ENCODE measurements around the gene RPL31.

Gene RPL31

DNA sequence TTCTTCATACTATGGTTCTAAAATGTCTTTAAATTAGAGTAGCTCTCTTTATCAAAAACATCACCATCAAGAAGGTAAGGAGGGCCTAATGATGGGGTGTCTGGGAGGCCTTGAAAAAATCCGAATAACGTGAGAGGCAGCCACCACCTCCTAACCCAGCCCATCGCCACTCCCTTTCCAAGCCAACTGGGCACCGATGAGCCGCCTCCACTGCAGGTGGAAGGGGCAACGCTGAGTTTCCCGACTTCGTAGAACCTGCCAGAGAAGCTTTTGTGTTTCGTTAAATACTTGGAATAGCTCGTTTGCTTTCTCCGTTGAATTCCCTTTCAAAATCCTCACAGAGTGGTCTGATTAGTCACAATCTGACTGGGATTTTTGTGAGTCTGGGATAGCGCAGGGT is 22.0 kb upstream of the RPL31 start:
- Histone ChIP-seq H3K4me3 (no peak overlapping the region), H3K9me3 (no peaks in the 10 kb centered on the region), H3K27me3 (no peaks in the 10 kb centered on the region), H3K27ac (peak overlapping the region in 1 of 2 donors; percentile 83), H3K4me1 (peaks cover 0 to 36% (median 3%) of the 10 kb centered on the region in 4 donors), H3K36me3 (peaks cover 0 to 42% (median 22%) of the 10 kb centered on the region in 3 donors)
- TF ChIP-seq, protein P1, sequence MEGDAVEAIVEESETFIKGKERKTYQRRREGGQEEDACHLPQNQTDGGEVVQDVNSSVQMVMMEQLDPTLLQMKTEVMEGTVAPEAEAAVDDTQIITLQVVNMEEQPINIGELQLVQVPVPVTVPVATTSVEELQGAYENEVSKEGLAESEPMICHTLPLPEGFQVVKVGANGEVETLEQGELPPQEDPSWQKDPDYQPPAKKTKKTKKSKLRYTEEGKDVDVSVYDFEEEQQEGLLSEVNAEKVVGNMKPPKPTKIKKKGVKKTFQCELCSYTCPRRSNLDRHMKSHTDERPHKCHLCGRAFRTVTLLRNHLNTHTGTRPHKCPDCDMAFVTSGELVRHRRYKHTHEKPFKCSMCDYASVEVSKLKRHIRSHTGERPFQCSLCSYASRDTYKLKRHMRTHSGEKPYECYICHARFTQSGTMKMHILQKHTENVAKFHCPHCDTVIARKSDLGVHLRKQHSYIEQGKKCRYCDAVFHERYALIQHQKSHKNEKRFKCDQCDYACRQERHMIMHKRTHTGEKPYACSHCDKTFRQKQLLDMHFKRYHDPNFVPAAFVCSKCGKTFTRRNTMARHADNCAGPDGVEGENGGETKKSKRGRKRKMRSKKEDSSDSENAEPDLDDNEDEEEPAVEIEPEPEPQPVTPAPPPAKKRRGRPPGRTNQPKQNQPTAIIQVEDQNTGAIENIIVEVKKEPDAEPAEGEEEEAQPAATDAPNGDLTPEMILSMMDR (IDR thresholded peaks at IDR 0.05), result no peak
- no peak for DNase-seq
- intact Hi-C loops (cut with DNase I; ENCODE audit: low total_unique reads), result loop anchor here (5.0 kb wide), 2 partner anchors 248 to 373 kb away; no protein-coding TSS in a partner anchor

DNA sequence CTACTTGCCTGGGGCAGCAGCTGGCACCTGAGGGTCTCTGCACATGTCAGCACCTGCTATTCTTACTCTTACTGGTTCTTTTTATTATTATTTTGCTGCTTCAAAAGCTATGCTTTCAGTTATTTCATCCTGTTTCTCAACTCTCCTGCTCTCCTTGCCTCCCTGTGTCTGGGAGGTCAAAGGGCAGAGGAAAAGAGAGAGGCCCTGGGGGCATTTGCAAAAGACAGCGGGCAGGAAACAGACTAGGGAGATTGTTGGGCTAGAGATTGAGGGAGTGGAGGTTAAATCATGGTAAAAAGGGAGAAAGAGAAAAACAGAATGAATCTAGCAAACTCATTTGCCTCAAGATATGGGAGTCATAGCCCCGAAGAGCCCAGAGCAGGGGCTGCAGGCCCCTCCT is 21.1 kb upstream of the RPL31 start:
- H3K27ac ChIP-seq, result no peak overlapping the region

DNA sequence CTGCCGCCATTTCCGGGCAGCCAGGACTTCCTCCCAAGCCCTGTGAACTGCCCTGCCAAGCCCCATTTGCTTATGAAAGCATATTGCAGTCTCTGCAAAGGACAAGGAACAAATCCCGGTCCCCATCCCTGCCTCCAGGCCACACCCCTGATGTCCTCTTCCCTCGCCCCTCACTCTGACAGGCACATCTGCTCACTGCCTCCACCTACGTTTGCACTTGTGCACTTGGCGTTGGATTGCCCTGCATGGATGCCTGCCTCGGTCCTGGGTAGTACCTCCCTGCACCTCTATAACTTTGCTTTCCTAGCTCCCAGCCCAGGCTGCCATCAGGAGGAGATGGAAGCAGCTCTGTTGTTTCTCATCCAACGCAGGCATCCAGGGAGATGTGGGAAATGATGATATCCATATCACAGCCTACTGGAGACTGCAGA is 19.6 kb upstream of the RPL31 start:
- intact Hi-C loops (cut with DNase I; ENCODE audit: low total_unique reads), result loop anchor here (5.0 kb wide), 2 partner anchors 250 to 375 kb away; no protein-coding TSS in a partner anchor
- no peak for DNase-seq
- Histone ChIP-seq H3K27ac (no peak overlapping the region), H3K9me3 (no peaks in the 10 kb centered on the region), H3K4me1 (peaks cover 0 to 36% (median 3%) of the 10 kb centered on the region in 4 donors), H3K36me3 (peaks cover 0 to 23% (median 10%) of the 10 kb centered on the region in 3 donors), H3K4me3 (no peak overlapping the region), H3K27me3 (no peaks in the 10 kb centered on the region)
- TF ChIP-seq, protein P1 (IDR thresholded peaks at IDR 0.05), result no peak

More for the DNA sequence above, 21.1 kb upstream of the RPL31 start:
- peaks cover 0 to 32% (median 12%) of the 10 kb centered on the region in 3 donors for H3K36me3 ChIP-seq
- no peak overlapping the region for H3K4me3 ChIP-seq
- no peaks in the 10 kb centered on the region for H3K9me3 ChIP-seq
- H3K27me3 ChIP-seq, result no peaks in the 10 kb centered on the region
- no peak for DNase-seq
- TF ChIP-seq, protein P1 (IDR thresholded peaks at IDR 0.05), result no peak
- peaks cover 0 to 36% (median 3%) of the 10 kb centered on the region in 4 donors for H3K4me1 ChIP-seq
- intact Hi-C loops (cut with DNase I; ENCODE audit: low total_unique reads), result loop anchor here (5.0 kb wide), 2 partner anchors 249 to 374 kb away; no protein-coding TSS in a partner anchor

DNA sequence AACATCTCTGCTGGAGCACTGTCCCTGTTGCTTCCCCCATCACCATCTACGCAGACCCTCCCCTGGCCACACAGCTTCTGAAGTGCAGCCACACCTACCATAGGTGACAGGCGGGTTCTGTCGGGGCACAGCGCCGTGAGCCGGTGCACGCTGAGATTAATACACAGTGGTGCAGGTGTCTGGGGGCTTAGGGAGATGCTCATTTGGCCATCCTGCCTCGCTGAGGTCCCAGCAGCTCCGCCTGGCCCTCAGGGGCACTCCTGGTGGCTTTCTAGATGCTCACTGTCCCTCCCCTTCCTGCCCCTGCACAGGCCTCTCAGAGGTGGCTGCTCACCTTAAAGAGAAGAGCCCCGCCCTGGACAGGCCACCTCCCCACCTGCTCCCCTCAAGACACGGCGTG is 18.9 kb upstream of the RPL31 start:
- Histone ChIP-seq H3K36me3 (peaks cover 0 to 27% (median 17%) of the 10 kb centered on the region in 3 donors), H3K4me3 (no peak overlapping the region), H3K27me3 (no peaks in the 10 kb centered on the region), H3K9me3 (no peaks in the 10 kb centered on the region), H3K27ac (no peak overlapping the region), H3K4me1 (peaks cover 0 to 29% (median 3%) of the 10 kb centered on the region in 4 donors)
- intact Hi-C loops (cut with DNase I; ENCODE audit: low total_unique reads), result loop anchor here (5.0 kb wide), 2 partner anchors 251 to 376 kb away; no protein-coding TSS in a partner anchor
- DNase-seq, result no peak
- TF ChIP-seq, protein P1 (IDR thresholded peaks at IDR 0.05), result no peak

DNA sequence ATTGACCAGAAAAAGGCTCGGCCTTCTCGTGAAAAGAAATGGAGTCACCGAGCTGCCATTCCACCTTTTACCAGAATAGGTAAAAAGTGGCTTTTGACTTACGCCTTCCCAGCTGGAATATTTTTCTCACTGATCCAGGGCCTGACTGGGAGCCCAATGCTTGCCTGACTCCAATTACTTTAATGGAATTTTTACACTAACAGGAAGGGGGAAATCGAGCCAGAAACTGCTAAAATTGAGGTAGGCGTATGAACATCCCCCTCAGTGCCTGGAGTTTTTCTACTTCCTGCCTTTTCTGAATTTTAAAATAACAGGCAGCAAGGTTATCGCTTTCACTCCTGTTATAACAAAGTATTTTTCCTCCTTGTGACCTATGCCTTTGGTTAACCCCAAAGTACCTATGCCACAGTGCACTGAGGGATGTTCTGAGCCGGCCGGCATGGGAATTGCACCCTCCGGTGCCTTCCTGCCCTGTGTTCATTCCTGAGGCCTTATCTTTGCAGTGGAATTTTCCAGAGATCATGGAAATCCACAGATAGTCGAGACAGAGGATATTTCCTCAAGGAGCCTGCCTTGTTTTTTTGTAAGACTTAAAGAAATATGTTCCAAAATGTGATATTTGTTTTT is 18.3 kb upstream of the RPL31 start:
- intact Hi-C loops (cut with DNase I; ENCODE audit: low total_unique reads), result loop anchor here (5.0 kb wide), 2 partner anchors 251 to 376 kb away; no protein-coding TSS in a partner anchor

More for the DNA sequence above, 18.3 kb upstream of the RPL31 start:
- Histone ChIP-seq H3K36me3 (peaks cover 0 to 31% (median 18%) of the 10 kb centered on the region in 3 donors), H3K9me3 (no peaks in the 10 kb centered on the region), H3K27me3 (no peaks in the 10 kb centered on the region), H3K4me3 (no peak overlapping the region), H3K27ac (peak overlapping the region in 1 of 2 donors; percentile 13), H3K4me1 (peaks cover 0 to 23% (median 3%) of the 10 kb centered on the region in 4 donors)
- no peak for DNase-seq
- TF ChIP-seq, protein P1 (IDR thresholded peaks at IDR 0.05), result no peak
